ENCODE measurements around the gene ANKDD1A.

Gene ANKDD1A

GRCh38 chr15:64969401-64969800 lies 57.7 kb downstream of the ANKDD1A start:
- DNase-seq (ENCODE audit: low read depth), result no peak

- no peak for DNase-seq (ENCODE audit: low read depth)
Measured at GRCh38 chr15:64970698-64971097, 59.0 kb downstream of the ANKDD1A start.

GRCh38 chr15:64975390-64975789 lies 63.7 kb downstream of the ANKDD1A start:
- no peak for DNase-seq (ENCODE audit: low read depth)

GRCh38 chr15:64979252-64979710 lies 67.6 kb downstream of the ANKDD1A start:
- no peak for DNase-seq (ENCODE audit: low read depth)

- DNase-seq (ENCODE audit: low read depth), result no peak
Measured at GRCh38 chr15:64981812-64982431, 70.2 kb downstream of the ANKDD1A start.

- no peak for DNase-seq (ENCODE audit: low read depth)
Measured at GRCh38 chr15:64982472-64982871, 70.8 kb downstream of the ANKDD1A start.

- no peak for DNase-seq (ENCODE audit: low read depth)
Measured at GRCh38 chr15:64985366-64986033, 73.8 kb downstream of the ANKDD1A start.

GRCh38 chr15:64987136-64987535 lies 75.4 kb downstream of the ANKDD1A start:
- DNase-seq (ENCODE audit: low read depth), result no peak

- DNase-seq (ENCODE audit: low read depth), result peak; percentile 76
Measured at GRCh38 chr15:64989416-64990167, 77.9 kb downstream of the ANKDD1A start, which contains the start of gene SPG21. Gene SPG21, minus strand, starts transcription at chr15:64989914. Its CDS starts 6,345 bp downstream, at chr15:64983569.

- no peak for DNase-seq (ENCODE audit: low read depth)
Measured at GRCh38 chr15:64990168-64990470, 78.4 kb downstream of the ANKDD1A start.

- DNase-seq (ENCODE audit: low read depth), result no peak
Measured at GRCh38 chr15:64991536-64992135, 79.9 kb downstream of the ANKDD1A start.

- no peak for DNase-seq (ENCODE audit: low read depth)
Measured at GRCh38 chr15:64993290-64993689, 81.6 kb downstream of the ANKDD1A start.

GRCh38 chr15:64997066-64997465 lies 85.4 kb downstream of the ANKDD1A start:
- DNase-seq (ENCODE audit: low read depth), result no peak

GRCh38 chr15:64997745-64998375 lies 86.2 kb downstream of the ANKDD1A start:
- no peak for DNase-seq (ENCODE audit: low read depth)

- DNase-seq (ENCODE audit: low read depth), result no peak
Measured at GRCh38 chr15:65004993-65005392, 93.3 kb downstream of the ANKDD1A start.

- DNase-seq (ENCODE audit: low read depth), result no peak
Measured at GRCh38 chr15:65006876-65007275, 95.2 kb downstream of the ANKDD1A start.
